Pancreas (tissue), 10 donors: ENCODE data around the gene ORM2. TPM values are rescaled to one million over a fixed set of nuclear protein-coding genes. Genes with fewer than 3 reads are reported as not detected.
A peak's percentile ranks its signal among the peaks of the same experiment; 100 is the strongest.

ENCODE experiments used
- ATAC-seq, 4 donors: fragments of 200-7000 bp; cut with Tn5 transposase; one replicate each; pipeline versions ENCODE4 v1.8.0 to v1.9.1; 2020; ENCODE audit warnings: mild to moderate bottlenecking in 4 of 4, moderate library complexity in 4 of 4
- DNase-seq, 6 donors: peaks; one replicate each; pipeline ENCODE4 v3.0.0-alpha.2; 2020
- FAIRE-seq: peaks from 2 replicates; lab custom pipeline; 2012; peaks lifted over from hg19 to GRCh38; lab: Jason Lieb, UNC
- H3K27ac ChIP-seq, 4 donors: fragments of 200-600 bp; sonication (generic); 1 replicate in 3 of 4; 2 replicates in 1 of 4; pipeline versions ENCODE4 v1.5.0 to v1.8.0; 2020
- H3K27me3 ChIP-seq, 4 donors: fragments of 200-600 bp; one replicate each; pipeline ENCODE4 v1.8.0; 2021
- H3K36me3 ChIP-seq, 3 donors: fragments of 200-600 bp; sonication (generic) in 1 of 3; one replicate each; pipeline versions ENCODE4 v1.5.0 to v1.8.0; 2020 to 2021
- H3K4me1 ChIP-seq, 3 donors: fragments of 200-600 bp; one replicate each; pipeline ENCODE4 v1.8.0; 2021
- H3K4me3 ChIP-seq, 4 donors: fragments of 200-600 bp; sonication (generic) in 2 of 4; one replicate each; pipeline versions ENCODE4 v1.5.0 to v1.8.0; 2020 to 2021
- H3K9me3 ChIP-seq, 4 donors: fragments of 200-600 bp; one replicate each; pipeline ENCODE4 v1.8.0; 2021
- WGBS, 2 donors: extraction: QIAGEN DNeasy Blood & Tissue Kit; methylation state at CpG; one replicate each; pipeline ENCODE4 v1.1.7; 2013; 5-methylcytosine and 5-hydroxymethylcytosine counted together
- intact Hi-C, 3 donors: fragments of 100-400 bp; cut with DNase I; formaldehyde crosslinking; loops; one replicate each; pipeline versions ENCODE4 v1.11.1 to v1.14.2; 2022
- polyA plus RNA-seq, 2 donors: library from polyadenylated mRNA; stranded (reverse); fragments of 200-250 nt; gene quantifications; one replicate each; pipeline ENCODE4 v1.2.3, GENCODE V29; 2013
- total RNA-seq, 6 donors: library from RNA; stranded (reverse); fragmentation: NEBNext Ultra II Directional in 4 of 6; extraction: Animal tissue kit (Norgen Biotek cat#: 25700) in 4 of 6; gene quantifications; one replicate each; pipeline versions ENCODE4 v1.2.1 to v1.2.4, GENCODE V29; 2021 to 2023
- TF ChIP-seq, protein P1 (sequence below), 4 donors: fragments of 200-600 bp; sonication (generic) in 3 of 4; IDR thresholded peaks; one replicate each; pipeline versions ENCODE4 v1.5.0 to v1.8.0; 2021; ENCODE audit warnings: antibody characterized with exemption in 4 of 4
- donor health status: healthy with polysubstance abuse.
- donor health status: DM: no; HTN: no; CAD: no; lungs with moderate emphysema.
- donor health status: DM: no; HTN: no; CAD: no.
- donor health status: control.
- donor health status: control.
- donor health status: Bipolar disorder and iron deficiency.
- donor health status: DM: yes; HTN: yes; CAD: no.
- donor health status: DM: no; HTN: no; CAD: no.
- donor health status: DM: no; HTN: no; CAD: no.
- donor health status: DM: yes; HTN: yes; CAD: no.

Gene ORM2
- total and polyA plus RNA-seq, 8 donors = 0.12 to 3.1 (median 0.50) TPM; not detected in 4

DNA sequence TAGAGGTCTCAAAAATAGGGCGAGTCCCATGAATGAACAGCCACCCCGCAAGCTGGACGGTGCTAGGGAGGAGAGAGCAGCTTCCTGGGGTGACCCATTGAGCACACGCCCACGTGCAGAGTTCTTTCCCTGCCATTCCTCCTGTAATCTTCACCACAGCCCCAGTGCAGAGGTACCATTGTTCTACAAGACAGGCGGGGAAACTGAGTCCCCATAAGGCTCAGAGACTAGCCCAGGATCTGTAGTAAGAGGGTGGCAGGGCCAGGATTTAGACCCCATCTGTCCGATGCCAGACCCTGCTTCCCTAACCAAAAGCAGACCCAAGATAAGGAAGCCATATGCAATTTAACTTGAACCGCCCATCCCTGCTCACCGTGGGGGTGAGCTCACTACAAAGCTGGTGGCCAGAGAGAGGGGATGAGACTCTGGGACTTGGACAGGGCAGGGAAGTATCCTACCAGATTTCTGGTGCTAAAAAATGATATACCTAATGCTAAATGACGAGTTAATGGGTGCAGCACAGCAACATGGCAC, 43.5 kb upstream of the ORM2 start:
- no peak overlapping the region for H3K4me3 ChIP-seq
- TF ChIP-seq, protein P1, sequence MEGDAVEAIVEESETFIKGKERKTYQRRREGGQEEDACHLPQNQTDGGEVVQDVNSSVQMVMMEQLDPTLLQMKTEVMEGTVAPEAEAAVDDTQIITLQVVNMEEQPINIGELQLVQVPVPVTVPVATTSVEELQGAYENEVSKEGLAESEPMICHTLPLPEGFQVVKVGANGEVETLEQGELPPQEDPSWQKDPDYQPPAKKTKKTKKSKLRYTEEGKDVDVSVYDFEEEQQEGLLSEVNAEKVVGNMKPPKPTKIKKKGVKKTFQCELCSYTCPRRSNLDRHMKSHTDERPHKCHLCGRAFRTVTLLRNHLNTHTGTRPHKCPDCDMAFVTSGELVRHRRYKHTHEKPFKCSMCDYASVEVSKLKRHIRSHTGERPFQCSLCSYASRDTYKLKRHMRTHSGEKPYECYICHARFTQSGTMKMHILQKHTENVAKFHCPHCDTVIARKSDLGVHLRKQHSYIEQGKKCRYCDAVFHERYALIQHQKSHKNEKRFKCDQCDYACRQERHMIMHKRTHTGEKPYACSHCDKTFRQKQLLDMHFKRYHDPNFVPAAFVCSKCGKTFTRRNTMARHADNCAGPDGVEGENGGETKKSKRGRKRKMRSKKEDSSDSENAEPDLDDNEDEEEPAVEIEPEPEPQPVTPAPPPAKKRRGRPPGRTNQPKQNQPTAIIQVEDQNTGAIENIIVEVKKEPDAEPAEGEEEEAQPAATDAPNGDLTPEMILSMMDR (IDR thresholded peaks at IDR 0.05) = no peak

GRCh38 chr9:114287001-114287762, 42.5 kb upstream of the ORM2 start:
- H3K27me3 ChIP-seq = no peaks in the 10 kb centered on the region
- H3K4me1 ChIP-seq = no peaks in the 10 kb centered on the region
- H3K36me3 ChIP-seq = peaks cover 0 to under 1% (median 0%) of the 10 kb centered on the region in 3 donors
- FAIRE-seq (no peak), ATAC-seq (no peak), DNase-seq (peak in 3 of 6 donors; percentile 7 to 55 (median 12))
- H3K4me3 ChIP-seq = no peak overlapping the region
- 89 to 90% methylated on average over 16 of the region's 16 CpGs for WGBS, 2 donors
- TF ChIP-seq, protein P1 (IDR thresholded peaks at IDR 0.05) = no peak
- intact Hi-C loops = loop anchor here in 2 of 3 donors (5.0 kb wide), 1 partner anchor 180 kb away; no protein-coding TSS in a partner anchor
- H3K27ac ChIP-seq = no peak overlapping the region
- H3K9me3 ChIP-seq = no peaks in the 10 kb centered on the region

More for the DNA sequence above, 43.5 kb upstream of the ORM2 start:
- Histone ChIP-seq H3K4me1 (no peaks in the 10 kb centered on the region), H3K36me3 (no peaks in the 10 kb centered on the region), H3K27me3 (no peaks in the 10 kb centered on the region), H3K27ac (no peak overlapping the region), H3K9me3 (no peaks in the 10 kb centered on the region)
- ATAC-seq (no peak), FAIRE-seq (no peak), DNase-seq (peak in 2 of 6 donors; percentile 3 to 15)
- WGBS, 2 donors = 85 to 89% methylated on average over 10 of the region's 10 CpGs
- intact Hi-C loops = loop anchor here in 2 of 3 donors (5.0 kb wide), 1 partner anchor 179 kb away; no protein-coding TSS in a partner anchor

DNA sequence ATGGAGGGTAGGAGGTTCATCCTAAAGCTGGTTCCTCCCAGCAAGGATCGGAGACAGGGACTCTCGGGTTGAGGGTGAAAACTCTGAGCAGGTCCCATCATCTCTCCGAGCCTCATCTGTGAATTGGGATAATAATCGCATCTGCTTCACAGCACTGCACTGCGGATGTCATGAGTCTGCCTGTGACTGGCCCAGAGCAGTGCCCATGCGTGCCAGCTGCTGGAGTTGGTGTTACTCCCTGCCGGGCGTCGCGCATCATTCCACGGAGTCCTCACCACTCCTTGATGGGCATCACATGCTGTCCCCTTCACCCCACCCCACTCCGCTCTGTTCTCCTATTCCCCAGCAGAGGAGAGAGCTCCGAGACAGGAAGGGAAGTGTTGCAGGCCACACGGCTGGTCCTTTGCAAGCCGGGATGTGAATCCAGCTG, 41.9 kb upstream of the ORM2 start:
- Histone ChIP-seq H3K4me1 (no peaks in the 10 kb centered on the region), H3K27ac (no peak overlapping the region), H3K27me3 (no peaks in the 10 kb centered on the region), H3K4me3 (no peak overlapping the region), H3K9me3 (no peaks in the 10 kb centered on the region), H3K36me3 (peaks cover 0 to 7% (median 0%) of the 10 kb centered on the region in 3 donors)
- TF ChIP-seq, protein P1 (IDR thresholded peaks at IDR 0.05) = no peak
- WGBS, 2 donors = 87 to 90% methylated on average over 15 of the region's 15 CpGs
- DNase-seq = peak in 3 of 6 donors; percentile 8 to 47 (median 42)
- intact Hi-C loops = loop anchor here in 2 of 3 donors (5.0 kb wide), 1 partner anchor 180 kb away; no protein-coding TSS in a partner anchor
- no peak for ATAC-seq
- FAIRE-seq = no peak

- Histone ChIP-seq H3K9me3 (no peaks in the 10 kb centered on the region), H3K27me3 (no peaks in the 10 kb centered on the region), H3K36me3 (peaks cover 0 to 10% (median 0%) of the 10 kb centered on the region in 3 donors), H3K27ac (peak overlapping the region in 1 of 4 donors; percentile 4), H3K4me1 (no peaks in the 10 kb centered on the region), H3K4me3 (no peak overlapping the region)
- no peak for FAIRE-seq
- peak in 2 of 4 donors; percentile 30 to 67 for ATAC-seq
- peak in 4 of 6 donors; percentile 6 to 62 (median 38) for DNase-seq
- intact Hi-C loops = loop anchor here in 2 of 3 donors (5.0 kb wide), 1 partner anchor 181 kb away; no protein-coding TSS in a partner anchor
- WGBS, 2 donors = 78 to 79% methylated on average over 23 of the region's 23 CpGs
- TF ChIP-seq, protein P1 (IDR thresholded peaks at IDR 0.05) = no peak
Observed at GRCh38 chr9:114288193-114289091, 41.2 kb upstream of the ORM2 start.
